Endothelial cell of umbilical vein (primary cell): ENCODE results near the gene CARD14. TPM values are rescaled to one million over a fixed set of nuclear protein-coding genes. Genes with fewer than 3 reads are reported as not detected.

ENCODE experiments used
- BruUV-seq: library from RNA; stranded (reverse); fragments of 400-500 nt; replicated peaks from 2 replicates; lab custom pipeline; 2021; lab: Mats Ljungman, UMichigan
- CTCF ChIA-PET: fragments of 300-600, 350-600 bp; sonication (Branson Sonifier 250); formaldehyde crosslinking; loops from one replicate; lab custom pipeline; 2021; ENCODE audit warnings: antibody characterized with exemption, inconsistent platforms; lab: Charles Lee
- POLR2A ChIA-PET: fragments of 300-600, 350-600 bp; sonication (Branson Sonifier 250); formaldehyde crosslinking; loops from one replicate; lab custom pipeline; 2021; ENCODE audit warnings: antibody characterized with exemption, inconsistent platforms; lab: Charles Lee
- DNase-seq: peaks from one replicate; pipeline ENCODE4 v3.0.0-alpha.2; 2011; ENCODE audit warnings: low read depth, low spot score
- FAIRE-seq: peaks from 2 replicates; lab custom pipeline; 2011; peaks lifted over from hg19 to GRCh38; lab: Jason Lieb, UNC
- H2AFZ ChIP-seq: 2 replicates; pipeline ENCODE4 v1.6.0; 2012; ENCODE audit warnings: low read depth, low read length, control low read depth, inconsistent platforms
- H3K27ac ChIP-seq: 2 replicates; pipeline ENCODE4 v1.5.1; 2011; ENCODE audit warnings: low read depth, mild to moderate bottlenecking, control low read depth, low read length, moderate library complexity; ENCODE audit not compliant: insufficient read depth
- H3K27me3 ChIP-seq, 2 experiments: 2 replicates each; pipeline versions ENCODE4 v1.6.0 to v1.6.1; 2011; ENCODE audit warnings: low read length in 2 of 2, mixed read lengths in 1 of 2; ENCODE audit not compliant: control insufficient read depth in 2 of 2, insufficient read depth in 2 of 2
- H3K36me3 ChIP-seq, 2 experiments: 2 replicates in 1 of 2; 3 replicates in 1 of 2; pipeline ENCODE4 v1.5.1; 2011; ENCODE audit warnings: low read length in 2 of 2, mild to moderate bottlenecking in 1 of 2, moderate library complexity in 1 of 2; ENCODE audit not compliant: control insufficient read depth in 2 of 2, insufficient read depth in 2 of 2; ENCODE audit errors: extremely low read depth in 1 of 2
- H3K4me1 ChIP-seq: 3 replicates; pipeline ENCODE4 v1.5.1; 2011; ENCODE audit warnings: mild to moderate bottlenecking, low read length; ENCODE audit not compliant: control insufficient read depth, insufficient read depth; ENCODE audit errors: extremely low read depth
- H3K4me2 ChIP-seq: 2 replicates; pipeline ENCODE4 v1.6.1; 2011; ENCODE audit warnings: low read length, control low read depth, mixed read lengths; ENCODE audit not compliant: insufficient read depth
- H3K4me3 ChIP-seq, 3 experiments: fragments of 200-600 bp in 1 of 3; sonication (generic), shearing (Covaris generic) in 1 of 3; replicated peaks in 1 of 3; 2 replicates each; pipeline ENCODE4 v1.5.1; 2011 to 2016; ENCODE audit warnings: control low read depth in 3 of 3, low read length in 3 of 3, mild to moderate bottlenecking in 2 of 3, inconsistent platforms in 1 of 3, low read depth in 1 of 3, moderate library complexity in 1 of 3; ENCODE audit not compliant: insufficient read depth in 1 of 3
- H3K79me2 ChIP-seq: 2 replicates; pipeline ENCODE4 v1.6.0; 2012; ENCODE audit warnings: low read length, inconsistent platforms; ENCODE audit not compliant: control insufficient read depth, insufficient read depth
- H3K9ac ChIP-seq: replicated peaks from 2 replicates; pipeline ENCODE3; 2011; ENCODE audit warnings: low read length, control low read depth; ENCODE audit not compliant: insufficient read depth; ENCODE audit errors: extremely low read depth
- H3K9me1 ChIP-seq: replicated peaks from 3 replicates; pipeline ENCODE4 v1.6.0; 2011; ENCODE audit warnings: mild to moderate bottlenecking, low read length; ENCODE audit not compliant: control insufficient read depth, insufficient read depth; ENCODE audit errors: extremely low read depth
- H3K9me3 ChIP-seq: replicated peaks from 2 replicates; pipeline ENCODE4 v1.5.1; 2012; ENCODE audit warnings: low read length, inconsistent platforms; ENCODE audit not compliant: control insufficient read depth, insufficient read depth
- H4K20me1 ChIP-seq: replicated peaks from 2 replicates; pipeline ENCODE3; 2011; ENCODE audit warnings: mild to moderate bottlenecking, low read length; ENCODE audit not compliant: control insufficient read depth, insufficient read depth; ENCODE audit errors: extremely low read depth
- CTCF ChIP-seq, 2 donors: IDR thresholded peaks; 1 replicate in 1 of 2; 2 replicates in 1 of 2; pipeline ENCODE4 v1.5.1; 2011; ENCODE audit warnings: low read length in 2 of 2, mild to moderate bottlenecking in 2 of 2, moderate library complexity in 2 of 2, control low read depth in 1 of 2, inconsistent platforms in 1 of 2, low read depth in 1 of 2; ENCODE audit not compliant: insufficient read depth in 1 of 2; ENCODE audit errors: extremely low read depth in 1 of 2
- EZH2 ChIP-seq: IDR thresholded peaks from 2 replicates; pipeline ENCODE4 v1.6.1; 2012; ENCODE audit warnings: borderline replicate concordance, low read depth, mild to moderate bottlenecking, moderate library complexity, low read length, inconsistent platforms; ENCODE audit not compliant: severe bottlenecking
- FOS ChIP-seq: IDR thresholded peaks from 2 replicates; pipeline ENCODE4 v1.6.1; 2011; ENCODE audit warnings: mild to moderate bottlenecking, low read length, moderate library complexity, borderline replicate concordance; ENCODE audit not compliant: insufficient read depth
- GATA2 ChIP-seq: IDR thresholded peaks from 2 replicates; pipeline ENCODE4 v1.7.0; 2011; ENCODE audit warnings: low read depth, mild to moderate bottlenecking, moderate library complexity, mixed read lengths, low read length; ENCODE audit not compliant: insufficient read length, insufficient read depth
- JUN ChIP-seq: IDR thresholded peaks from 2 replicates; pipeline ENCODE4 v1.6.1; 2011; ENCODE audit warnings: borderline replicate concordance, low read depth; ENCODE audit not compliant: insufficient read length, insufficient read depth
- MYC ChIP-seq: IDR thresholded peaks from one replicate; pipeline ENCODE4 v1.6.1; 2011; ENCODE audit warnings: mild to moderate bottlenecking, low read depth, low read length
- POLR2A ChIP-seq: IDR thresholded peaks from 2 replicates; pipeline ENCODE4 v1.6.1; 2012; ENCODE audit warnings: low read depth, mild to moderate bottlenecking, control low read depth, low read length
- POLR2AphosphoS5 ChIP-seq: IDR thresholded peaks from 2 replicates; pipeline ENCODE4 v1.6.1; 2012; ENCODE audit warnings: low read depth, mild to moderate bottlenecking, control low read depth, low read length, moderate library complexity; ENCODE audit not compliant: insufficient read depth
- dilution Hi-C: fragments of 300-500 bp; cut with MboI; formaldehyde crosslinking; loops from one replicate; pipeline ENCODE4 v1.15.0; 2019; ENCODE audit warnings: low sequenced_read_pairs; ENCODE audit not compliant: extremely low pct_ligation_motif_present
- intact Hi-C: fragments of 100-400 bp; cut with micrococcal nuclease; formaldehyde crosslinking; loops from one replicate; pipeline ENCODE4 v1.10.0; 2022
- polyA plus RNA-seq, 4 experiments: library from polyadenylated mRNA; depleted of rRNA in 3 of 4; stranded (reverse) in 3 of 4; unstranded in 1 of 4; fragments of >200 nt; gene quantifications; 2 replicates each; pipeline versions ENCODE4 v1.2.1 to v1.2.3, GENCODE V29; 2011 to 2012; ENCODE audit warnings: missing spikeins in 1 of 4
- total RNA-seq: library from RNA; stranded (reverse); gene quantifications from 2 replicates; pipeline ENCODE4 v1.2.3, GENCODE V29; 2021
- TF ChIP-seq, protein P1 (sequence below): IDR thresholded peaks from 2 replicates; pipeline ENCODE4 v1.6.1; 2011; ENCODE audit not compliant: insufficient read depth, insufficient read length

CARD14 gene
- total and polyA plus RNA-seq, 2 donors (not counting 3 experiments of a cell fraction or from before 2014, with no cell fraction given): not detected

- ChIA-PET POLR2A (no interaction called here), CTCF (interaction anchor here (2.1 to 2.6 kb wide), 2 partner anchors 11 to 83 kb away, joined by 8 to 9 read pairs; partner anchors contain the start of gene GAA)
- FAIRE-seq (no peak), DNase-seq (no peak)
- dilution Hi-C loops (no loop called here), intact Hi-C loops (no loop called here)
- Histone ChIP-seq H3K9me1 (no peaks in the 10 kb centered on the region), H3K36me3 (no peaks in the 10 kb centered on the region), H3K27me3 (peaks cover 5 to 9% of the 10 kb centered on the region in 2 experiments), H3K27ac (no peak overlapping the region), H3K9ac (no peak overlapping the region), H2AFZ (no peak overlapping the region), H4K20me1 (no peaks in the 10 kb centered on the region), H3K4me1 (no peaks in the 10 kb centered on the region), H3K79me2 (no peaks in the 10 kb centered on the region), H3K4me2 (no peak overlapping the region), H3K9me3 (no peaks in the 10 kb centered on the region), H3K4me3 (no peak overlapping the region)
- no TSS peak for BruUV-seq
- TF ChIP-seq JUN (no peak), GATA2 (no peak), FOS (no peak), POLR2A (no peak), EZH2 (no peak), CTCF (IDR thresholded peaks at IDR 0.05; ENCODE audit: extremely low read depth in 1 of 2, insufficient read depth in 1 of 2, low read depth in 1 of 2, low read length in 2 of 2) (no peak), POLR2AphosphoS5 (no peak), MYC (no peak)
- TF ChIP-seq, protein P1, sequence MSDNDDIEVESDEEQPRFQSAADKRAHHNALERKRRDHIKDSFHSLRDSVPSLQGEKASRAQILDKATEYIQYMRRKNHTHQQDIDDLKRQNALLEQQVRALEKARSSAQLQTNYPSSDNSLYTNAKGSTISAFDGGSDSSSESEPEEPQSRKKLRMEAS: no peak
Observed at GRCh38 chr17:80184423-80184714, 14.5 kb downstream of the CARD14 start.
